RWPE2 (cell line): ENCODE data around the gene ARMC8.

Experiments used
- ATAC-seq: fragments of 200-7000 bp; cut with Tn5 transposase; 3 replicates; pipeline ENCODE4 v1.9.1; 2021; ENCODE audit warnings: low read depth
- DNase-seq: peaks from one replicate; pipeline ENCODE4 v3.0.0-alpha.2; 2020; ENCODE audit warnings: low spot score
- H3K27ac ChIP-seq: fragments of 450-650 bp; 2 replicates; pipeline ENCODE4 v1.5.1; 2017; ENCODE audit warnings: mild to moderate bottlenecking; ENCODE audit not compliant: poor library complexity, severe bottlenecking
- H3K27me3 ChIP-seq: fragments of 250-450 bp; sonication (Bioruptor Pico); 2 replicates; pipeline ENCODE4 v1.5.1; 2021; ENCODE audit warnings: mild to moderate bottlenecking, moderate library complexity; ENCODE audit not compliant: insufficient read depth, poor library complexity, severe bottlenecking
- H3K36me3 ChIP-seq: fragments of 250-450 bp; sonication (Bioruptor Pico); 2 replicates; pipeline ENCODE4 v1.5.1; 2020; ENCODE audit warnings: low read depth, mild to moderate bottlenecking, moderate library complexity
- H3K4me1 ChIP-seq: fragments of 250-450 bp; sonication (Bioruptor Pico); 2 replicates; pipeline ENCODE4 v1.5.1; 2021; ENCODE audit warnings: mild to moderate bottlenecking, moderate library complexity; ENCODE audit not compliant: insufficient read depth, poor library complexity, severe bottlenecking
- H3K4me3 ChIP-seq: fragments of 250-450 bp; sonication (Bioruptor Pico); 2 replicates; pipeline ENCODE4 v1.5.1; 2021; ENCODE audit warnings: mild to moderate bottlenecking, moderate library complexity; ENCODE audit not compliant: severe bottlenecking
- H3K9me3 ChIP-seq: fragments of 250-450 bp; sonication (Bioruptor Pico); 2 replicates; pipeline ENCODE4 v1.5.1; 2021; ENCODE audit warnings: mild to moderate bottlenecking, moderate library complexity; ENCODE audit not compliant: severe bottlenecking
- CTCF ChIP-seq: fragments of 450-650 bp; IDR thresholded peaks from one replicate; pipeline ENCODE4 v1.5.1; 2017; ENCODE audit warnings: mild to moderate bottlenecking, moderate library complexity; ENCODE audit not compliant: poor library complexity, severe bottlenecking

ARMC8 gene

GRCh38 chr3:138300647-138301046 lies 113.5 kb downstream of the ARMC8 start:
- DNase-seq, result no peak
- ATAC-seq, result no peak
- Histone ChIP-seq H3K27me3 (no peaks in the 10 kb centered on the region), H3K27ac (no peak overlapping the region), H3K4me3 (no peak overlapping the region), H3K36me3 (peaks cover 22% of the 10 kb centered on the region), H3K4me1 (no peaks in the 10 kb centered on the region), H3K9me3 (no peaks in the 10 kb centered on the region)
- TF ChIP-seq CTCF, result no peak

DNA sequence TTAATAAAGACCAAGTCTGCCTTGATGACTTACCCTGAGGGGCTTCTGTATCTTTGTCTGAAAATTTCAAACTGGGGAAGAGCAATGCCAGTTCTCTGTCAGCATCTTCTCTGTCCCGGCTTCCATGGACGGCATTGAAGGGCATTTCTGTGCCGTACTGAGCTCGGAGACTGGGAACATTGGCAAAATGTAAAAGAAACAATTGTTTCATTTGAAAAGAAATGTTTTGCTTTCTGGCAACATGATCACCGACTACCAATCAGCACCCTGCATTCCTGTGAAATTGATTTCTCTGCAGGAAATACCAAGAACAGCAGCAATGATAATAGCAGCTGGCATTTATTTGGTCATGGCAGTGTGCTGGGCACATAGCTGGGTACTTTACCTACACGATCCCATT lies 116.4 kb downstream of the ARMC8 start:
- H3K36me3 ChIP-seq, result no peaks in the 10 kb centered on the region
- no peaks in the 10 kb centered on the region for H3K4me1 ChIP-seq
- no peak overlapping the region for H3K27ac ChIP-seq
- ATAC-seq (no peak), DNase-seq (no peak)
- no peaks in the 10 kb centered on the region for H3K9me3 ChIP-seq
- no peak for TF ChIP-seq CTCF
- H3K4me3 ChIP-seq, result no peak overlapping the region
- no peaks in the 10 kb centered on the region for H3K27me3 ChIP-seq

- Histone ChIP-seq H3K4me3 (no peak overlapping the region), H3K27me3 (no peaks in the 10 kb centered on the region), H3K27ac (no peak overlapping the region), H3K4me1 (no peaks in the 10 kb centered on the region), H3K9me3 (no peaks in the 10 kb centered on the region), H3K36me3 (no peaks in the 10 kb centered on the region)
- no peak for TF ChIP-seq CTCF
- no peak for ATAC-seq
- no peak for DNase-seq
Measured at GRCh38 chr3:138307899-138308298, 120.8 kb downstream of the ARMC8 start.

GRCh38 chr3:138308783-138309182 lies 121.7 kb downstream of the ARMC8 start:
- ATAC-seq (no peak), DNase-seq (no peak)
- Histone ChIP-seq H3K9me3 (no peaks in the 10 kb centered on the region), H3K36me3 (no peaks in the 10 kb centered on the region), H3K27me3 (no peaks in the 10 kb centered on the region), H3K4me3 (no peak overlapping the region), H3K27ac (no peak overlapping the region), H3K4me1 (no peaks in the 10 kb centered on the region)
- TF ChIP-seq CTCF, result no peak

DNA sequence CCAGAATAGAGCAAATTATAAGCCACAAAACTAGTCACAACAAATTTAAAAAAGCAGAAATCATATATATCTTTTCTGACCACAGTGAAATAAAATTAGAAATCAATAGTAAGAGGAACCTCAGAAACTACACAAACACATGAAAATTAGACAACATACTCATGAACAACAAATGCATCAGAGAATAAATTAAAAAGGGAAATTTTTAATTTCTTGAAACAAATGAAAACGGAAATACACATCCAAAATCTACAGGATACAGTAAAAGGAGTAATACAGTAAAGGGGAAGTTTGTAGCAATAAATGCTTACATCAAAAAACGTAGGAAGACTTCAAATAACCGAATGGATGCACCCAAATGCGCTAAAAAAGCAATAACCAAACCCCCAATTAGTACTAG lies 123.4 kb downstream of the ARMC8 start:
- no peak overlapping the region for H3K4me3 ChIP-seq
- ATAC-seq (no peak), DNase-seq (no peak)
- no peaks in the 10 kb centered on the region for H3K9me3 ChIP-seq
- H3K4me1 ChIP-seq, result no peaks in the 10 kb centered on the region
- no peak overlapping the region for H3K27ac ChIP-seq
- H3K27me3 ChIP-seq, result no peaks in the 10 kb centered on the region
- TF ChIP-seq CTCF, result no peak
- no peaks in the 10 kb centered on the region for H3K36me3 ChIP-seq
